Upper lobe of right lung (tissue), 1 donor: ENCODE results near the gene KCNH6. TPM values are rescaled to one million over a fixed set of nuclear protein-coding genes. Genes with fewer than 3 reads are reported as not detected.

Experiments used
- ATAC-seq: fragments of 200-7000 bp; cut with Tn5 transposase; one replicate; pipeline ENCODE4 v1.9.1; 2020; ENCODE audit warnings: mild to moderate bottlenecking, moderate library complexity
- DNase-seq: peaks from one replicate; pipeline ENCODE4 v3.0.0-alpha.2; 2020
- H3K27ac ChIP-seq: fragments of 200-600 bp; one replicate; pipeline ENCODE4 v1.8.0; 2022
- H3K27me3 ChIP-seq: fragments of 200-600 bp; one replicate; pipeline ENCODE4 v1.8.0; 2022; ENCODE audit warnings: mild to moderate bottlenecking
- H3K36me3 ChIP-seq: fragments of 200-600 bp; one replicate; pipeline ENCODE4 v1.8.0; 2022
- H3K4me1 ChIP-seq: fragments of 200-600 bp; one replicate; pipeline ENCODE4 v1.8.0; 2022
- H3K4me3 ChIP-seq: fragments of 200-600 bp; one replicate; pipeline ENCODE4 v1.8.0; 2022; ENCODE audit warnings: mild to moderate bottlenecking
- H3K9me3 ChIP-seq: fragments of 200-600 bp; one replicate; pipeline ENCODE4 v1.8.0; 2022
- intact Hi-C: fragments of 100-400 bp; cut with DNase I; formaldehyde crosslinking; loops from one replicate; pipeline ENCODE4 v1.11.0; 2022
- total RNA-seq: library from RNA; stranded (reverse); fragmentation: NEBNext Ultra II Directional; extraction: Animal tissue kit (Norgen Biotek cat#: 25700); gene quantifications from one replicate; pipeline ENCODE4 v1.2.1, GENCODE V29; 2021
- TF ChIP-seq, protein P1 (sequence below): fragments of 200-600 bp; IDR thresholded peaks from one replicate; pipeline ENCODE4 v1.8.0; 2022; ENCODE audit warnings: antibody characterized with exemption
- donor health status: DM: no; HTN: yes; CAD: no; lungs with severe emphysema.

KCNH6 gene
- total RNA-seq, 1 donor from 2014 or later, result not detected

DNA sequence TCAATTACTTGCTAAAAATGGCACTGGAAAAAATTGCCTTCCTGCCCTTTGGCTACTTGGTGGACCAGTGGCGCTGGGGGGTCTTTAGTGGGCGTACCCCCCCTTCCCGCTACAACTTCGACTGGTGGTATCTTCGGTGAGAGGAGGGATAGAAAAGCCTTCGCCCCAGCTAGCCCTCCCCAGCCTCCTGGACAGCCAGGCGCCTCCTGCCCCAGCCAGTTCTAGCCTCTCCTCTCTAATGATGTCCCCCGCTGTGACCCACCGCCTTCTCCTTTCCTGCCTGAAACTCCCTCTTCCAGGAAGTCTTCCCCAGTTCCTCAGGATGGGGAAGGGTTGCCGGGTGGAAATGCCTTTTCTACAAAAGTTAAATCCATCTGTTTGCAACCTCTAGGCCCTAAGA, 40.1 kb upstream of the KCNH6 start:
- TF ChIP-seq, protein P1, sequence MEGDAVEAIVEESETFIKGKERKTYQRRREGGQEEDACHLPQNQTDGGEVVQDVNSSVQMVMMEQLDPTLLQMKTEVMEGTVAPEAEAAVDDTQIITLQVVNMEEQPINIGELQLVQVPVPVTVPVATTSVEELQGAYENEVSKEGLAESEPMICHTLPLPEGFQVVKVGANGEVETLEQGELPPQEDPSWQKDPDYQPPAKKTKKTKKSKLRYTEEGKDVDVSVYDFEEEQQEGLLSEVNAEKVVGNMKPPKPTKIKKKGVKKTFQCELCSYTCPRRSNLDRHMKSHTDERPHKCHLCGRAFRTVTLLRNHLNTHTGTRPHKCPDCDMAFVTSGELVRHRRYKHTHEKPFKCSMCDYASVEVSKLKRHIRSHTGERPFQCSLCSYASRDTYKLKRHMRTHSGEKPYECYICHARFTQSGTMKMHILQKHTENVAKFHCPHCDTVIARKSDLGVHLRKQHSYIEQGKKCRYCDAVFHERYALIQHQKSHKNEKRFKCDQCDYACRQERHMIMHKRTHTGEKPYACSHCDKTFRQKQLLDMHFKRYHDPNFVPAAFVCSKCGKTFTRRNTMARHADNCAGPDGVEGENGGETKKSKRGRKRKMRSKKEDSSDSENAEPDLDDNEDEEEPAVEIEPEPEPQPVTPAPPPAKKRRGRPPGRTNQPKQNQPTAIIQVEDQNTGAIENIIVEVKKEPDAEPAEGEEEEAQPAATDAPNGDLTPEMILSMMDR, result no peak
- Histone ChIP-seq H3K27ac (no peak overlapping the region), H3K9me3 (no peaks in the 10 kb centered on the region), H3K4me3 (no peak overlapping the region), H3K27me3 (peaks cover 10% of the 10 kb centered on the region), H3K4me1 (peaks cover 8% of the 10 kb centered on the region), H3K36me3 (no peaks in the 10 kb centered on the region)
- intact Hi-C loops, result no loop called here
- ATAC-seq, result no peak
- no peak for DNase-seq

DNA sequence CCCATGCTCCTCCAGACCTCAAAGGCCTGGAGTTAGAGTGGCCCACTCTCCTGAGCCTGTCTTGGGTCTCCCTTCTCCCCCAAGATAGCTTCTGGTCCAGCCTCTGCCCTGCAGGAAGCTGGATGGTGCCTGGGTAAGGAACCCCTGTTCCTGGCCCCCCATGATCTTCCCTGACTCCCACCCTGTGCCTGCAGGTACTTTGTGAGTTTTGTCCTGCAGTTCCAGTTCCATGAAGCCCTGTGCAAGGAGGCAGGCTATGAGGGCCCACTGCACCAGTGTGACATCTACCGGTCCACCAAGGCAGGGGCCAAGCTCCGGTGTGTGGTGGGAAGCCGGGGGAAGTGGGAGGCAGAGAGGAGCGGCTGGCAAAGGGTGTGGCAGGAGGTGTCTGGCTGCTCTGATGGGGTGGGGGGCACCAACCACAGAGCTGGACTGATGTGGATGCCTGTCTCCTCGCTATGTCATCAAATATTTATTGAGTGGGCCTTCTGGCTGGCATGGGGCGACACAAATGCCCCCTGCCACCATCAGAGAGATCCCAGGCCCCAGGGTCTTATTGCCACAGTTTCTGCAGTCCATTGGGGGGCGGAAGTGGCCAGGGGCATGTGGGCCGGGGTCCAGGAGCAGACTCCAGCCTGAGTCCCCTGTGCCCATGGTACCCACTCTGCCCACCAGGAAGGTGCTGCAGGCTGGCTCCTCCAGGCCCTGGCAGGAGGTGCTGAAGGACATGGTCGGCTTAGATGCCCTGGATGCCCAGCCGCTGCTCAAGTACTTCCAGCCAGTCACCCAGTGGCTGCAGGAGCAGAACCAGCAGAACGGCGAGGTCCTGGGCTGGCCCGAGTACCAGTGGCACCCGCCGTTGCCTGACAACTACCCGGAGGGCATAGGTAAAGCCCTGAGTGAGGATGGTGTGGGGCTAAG, 39.2 kb upstream of the KCNH6 start:
- DNase-seq (no peak), ATAC-seq (no peak)
- no peak overlapping the region for H3K4me3 ChIP-seq
- TF ChIP-seq, protein P1, result no peak
- H3K27me3 ChIP-seq, result peaks cover 1% of the 10 kb centered on the region
- intact Hi-C loops, result no loop called here
- H3K9me3 ChIP-seq, result no peaks in the 10 kb centered on the region
- H3K27ac ChIP-seq, result no peak overlapping the region
- peaks cover 2% of the 10 kb centered on the region for H3K4me1 ChIP-seq
- no peaks in the 10 kb centered on the region for H3K36me3 ChIP-seq

DNA sequence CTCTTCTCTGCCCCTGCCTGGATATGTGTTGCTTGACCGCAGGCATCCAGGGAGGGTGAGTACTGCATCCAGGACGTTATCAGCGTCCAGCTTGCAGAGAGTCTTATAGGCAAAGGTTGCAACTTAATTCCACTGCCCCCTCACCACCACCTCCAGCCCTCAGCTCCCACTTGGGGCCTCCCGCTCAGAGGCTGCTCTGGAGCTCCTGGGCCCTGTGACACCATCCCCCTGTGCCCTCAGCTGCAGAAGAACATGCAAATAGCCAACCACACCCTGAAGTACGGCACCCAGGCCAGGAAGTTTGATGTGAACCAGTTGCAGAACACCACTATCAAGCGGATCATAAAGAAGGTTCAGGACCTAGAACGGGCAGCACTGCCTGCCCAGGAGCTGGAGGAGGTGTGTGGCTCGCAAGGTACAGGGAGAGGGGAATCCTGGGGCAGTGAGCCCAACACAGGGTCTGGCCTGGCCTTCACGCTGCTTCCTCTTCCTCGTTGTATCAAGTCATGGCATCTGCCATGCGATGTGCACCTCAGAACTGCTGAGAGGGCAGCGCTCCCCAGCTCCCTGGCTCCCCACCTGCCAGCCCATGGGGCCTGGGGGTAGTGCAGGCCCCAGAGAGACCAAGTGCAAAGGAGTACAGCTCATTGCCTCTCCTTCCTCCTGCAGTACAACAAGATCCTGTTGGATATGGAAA, 36.7 kb upstream of the KCNH6 start:
- TF ChIP-seq, protein P1, result no peak

DNA sequence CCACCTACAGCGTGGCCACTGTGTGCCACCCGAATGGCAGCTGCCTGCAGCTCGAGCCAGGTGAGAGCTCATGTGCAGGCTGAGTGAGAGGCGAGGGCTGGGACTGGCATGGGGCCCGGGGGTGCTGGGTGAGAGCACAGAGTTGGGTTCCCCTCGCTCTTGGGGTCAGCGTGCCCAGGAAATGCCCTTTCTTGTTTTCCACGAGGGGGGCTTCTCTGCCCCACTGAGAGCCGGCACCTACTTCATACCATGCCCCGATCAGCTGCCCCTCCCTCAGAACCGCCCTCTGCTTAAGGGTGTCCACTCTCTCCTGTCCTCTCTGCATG, 36.2 kb upstream of the KCNH6 start:
- ATAC-seq, result no peak
- TF ChIP-seq, protein P1, result no peak
- Histone ChIP-seq H3K4me3 (no peak overlapping the region), H3K27ac (no peak overlapping the region), H3K4me1 (no peaks in the 10 kb centered on the region), H3K36me3 (no peaks in the 10 kb centered on the region), H3K9me3 (no peaks in the 10 kb centered on the region), H3K27me3 (no peaks in the 10 kb centered on the region)
- intact Hi-C loops, result no loop called here
- no peak for DNase-seq

More for the DNA sequence above, 36.7 kb upstream of the KCNH6 start:
- Histone ChIP-seq H3K4me1 (no peaks in the 10 kb centered on the region), H3K27me3 (no peaks in the 10 kb centered on the region), H3K36me3 (no peaks in the 10 kb centered on the region), H3K4me3 (no peak overlapping the region), H3K27ac (no peak overlapping the region), H3K9me3 (no peaks in the 10 kb centered on the region)
- DNase-seq (no peak), ATAC-seq (no peak)
- intact Hi-C loops, result no loop called here

DNA sequence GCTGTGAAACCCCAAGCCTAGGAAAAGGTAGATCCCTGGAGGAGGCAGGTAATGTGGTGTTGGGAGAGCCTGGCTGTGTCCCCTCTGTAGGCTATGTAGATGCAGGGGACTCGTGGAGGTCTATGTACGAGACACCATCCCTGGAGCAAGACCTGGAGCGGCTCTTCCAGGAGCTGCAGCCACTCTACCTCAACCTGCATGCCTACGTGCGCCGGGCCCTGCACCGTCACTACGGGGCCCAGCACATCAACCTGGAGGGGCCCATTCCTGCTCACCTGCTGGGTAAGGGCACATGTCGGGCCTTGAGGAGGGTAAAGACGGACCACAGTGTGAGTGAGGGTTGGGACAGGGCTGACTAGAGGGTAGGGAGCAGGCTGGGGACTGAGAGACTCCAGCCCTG, 34.3 kb upstream of the KCNH6 start:
- no peak for ATAC-seq
- no peaks in the 10 kb centered on the region for H3K9me3 ChIP-seq

More for the DNA sequence above, 34.3 kb upstream of the KCNH6 start:
- no peak for DNase-seq
- intact Hi-C loops, result no loop called here
- no peaks in the 10 kb centered on the region for H3K36me3 ChIP-seq
- no peak overlapping the region for H3K4me3 ChIP-seq
- H3K27me3 ChIP-seq, result no peaks in the 10 kb centered on the region
- no peak overlapping the region for H3K27ac ChIP-seq
- H3K4me1 ChIP-seq, result no peaks in the 10 kb centered on the region
- TF ChIP-seq, protein P1, result no peak
